ENCODE data around the gene PSD.

DNA sequence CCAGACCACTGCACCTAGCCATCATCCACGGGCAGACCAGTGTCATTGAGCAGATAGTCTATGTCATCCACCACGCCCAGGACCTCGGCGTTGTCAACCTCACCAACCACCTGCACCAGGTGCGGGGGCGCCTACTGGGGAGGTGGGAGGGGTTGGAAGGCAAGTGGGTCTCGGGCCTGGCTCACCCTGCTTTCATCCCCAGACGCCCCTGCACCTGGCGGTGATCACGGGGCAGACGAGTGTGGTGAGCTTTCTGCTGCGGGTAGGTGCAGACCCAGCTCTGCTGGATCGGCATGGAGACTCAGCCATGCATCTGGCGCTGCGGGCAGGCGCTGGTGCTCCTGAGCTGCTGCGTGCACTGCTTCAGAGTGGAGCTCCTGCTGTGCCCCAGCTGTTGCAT is 18.5 kb downstream of the PSD start:
- no peak for TF ChIP-seq EZH2 (IDR thresholded peaks at IDR 0.05; ENCODE audit: borderline replicate concordance, low read depth, low read length, severe bottlenecking)
- no peak for TF ChIP-seq JUN (IDR thresholded peaks at IDR 0.05; ENCODE audit: borderline replicate concordance, insufficient read depth, insufficient read length, low read depth)
- TF ChIP-seq, protein P1, sequence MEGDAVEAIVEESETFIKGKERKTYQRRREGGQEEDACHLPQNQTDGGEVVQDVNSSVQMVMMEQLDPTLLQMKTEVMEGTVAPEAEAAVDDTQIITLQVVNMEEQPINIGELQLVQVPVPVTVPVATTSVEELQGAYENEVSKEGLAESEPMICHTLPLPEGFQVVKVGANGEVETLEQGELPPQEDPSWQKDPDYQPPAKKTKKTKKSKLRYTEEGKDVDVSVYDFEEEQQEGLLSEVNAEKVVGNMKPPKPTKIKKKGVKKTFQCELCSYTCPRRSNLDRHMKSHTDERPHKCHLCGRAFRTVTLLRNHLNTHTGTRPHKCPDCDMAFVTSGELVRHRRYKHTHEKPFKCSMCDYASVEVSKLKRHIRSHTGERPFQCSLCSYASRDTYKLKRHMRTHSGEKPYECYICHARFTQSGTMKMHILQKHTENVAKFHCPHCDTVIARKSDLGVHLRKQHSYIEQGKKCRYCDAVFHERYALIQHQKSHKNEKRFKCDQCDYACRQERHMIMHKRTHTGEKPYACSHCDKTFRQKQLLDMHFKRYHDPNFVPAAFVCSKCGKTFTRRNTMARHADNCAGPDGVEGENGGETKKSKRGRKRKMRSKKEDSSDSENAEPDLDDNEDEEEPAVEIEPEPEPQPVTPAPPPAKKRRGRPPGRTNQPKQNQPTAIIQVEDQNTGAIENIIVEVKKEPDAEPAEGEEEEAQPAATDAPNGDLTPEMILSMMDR (IDR thresholded peaks at IDR 0.05; ENCODE audit: extremely low read depth in 1 of 2, insufficient read depth in 1 of 2, low read depth in 1 of 2, low read length in 2 of 2), result no peak
- TF ChIP-seq POLR2A (IDR thresholded peaks at IDR 0.05; ENCODE audit: low read depth, low read length), result no peak
